ENCODE measurements around the gene KIF3A.
A peak's percentile ranks its signal among the peaks of the same experiment; 100 is the strongest.

Gene KIF3A

GRCh38 chr5:132776938-132777208 lies 39.5 kb upstream of the KIF3A start:
- Histone ChIP-seq H3K36me3 (ENCODE audit: insufficient read depth, low read length) (no peaks in the 10 kb centered on the region), H3K4me2 (ENCODE audit: low read length) (peak overlapping the region; percentile 97), H3K9me3 (replicated peaks; ENCODE audit: low read length) (no peaks in the 10 kb centered on the region), H3K27me3 (ENCODE audit: control insufficient read depth, insufficient read depth, low read length) (no peaks in the 10 kb centered on the region), H3K9ac (ENCODE audit: low read depth, low read length) (peak overlapping the region; percentile 82), H3K4me1 (ENCODE audit: control insufficient read depth, insufficient read depth, low read length) (peaks cover 37% of the 10 kb centered on the region), H3K4me3 (ENCODE audit: low read length) (peak overlapping the region; percentile 84)

- H3K9me3 ChIP-seq (replicated peaks; ENCODE audit: low read length): no peaks in the 10 kb centered on the region
- H3K4me2 ChIP-seq (ENCODE audit: low read length): peak overlapping the region; percentile 97
- H3K4me1 ChIP-seq (ENCODE audit: control insufficient read depth, insufficient read depth, low read length): peaks cover 40% of the 10 kb centered on the region
- H3K4me3 ChIP-seq (ENCODE audit: low read length): peak overlapping the region; percentile 84
- H3K9ac ChIP-seq (ENCODE audit: low read depth, low read length): peak overlapping the region; percentile 82
- no peaks in the 10 kb centered on the region for H3K36me3 ChIP-seq (ENCODE audit: insufficient read depth, low read length)
- H3K27me3 ChIP-seq (ENCODE audit: control insufficient read depth, insufficient read depth, low read length): no peaks in the 10 kb centered on the region
Observed at GRCh38 chr5:132776131-132776937, 39.0 kb upstream of the KIF3A start.

GRCh38 chr5:132775476-132775961 lies 38.2 kb upstream of the KIF3A start:
- H3K36me3 ChIP-seq (ENCODE audit: insufficient read depth, low read length): no peaks in the 10 kb centered on the region
- peak overlapping the region; percentile 82 for H3K9ac ChIP-seq (ENCODE audit: low read depth, low read length)
- H3K4me1 ChIP-seq (ENCODE audit: control insufficient read depth, insufficient read depth, low read length): peaks cover 46% of the 10 kb centered on the region
- peak overlapping the region; percentile 84 for H3K4me3 ChIP-seq (ENCODE audit: low read length)
- H3K27me3 ChIP-seq (ENCODE audit: control insufficient read depth, insufficient read depth, low read length): no peaks in the 10 kb centered on the region
- H3K4me2 ChIP-seq (ENCODE audit: low read length): peak overlapping the region; percentile 97
- no peaks in the 10 kb centered on the region for H3K9me3 ChIP-seq (replicated peaks; ENCODE audit: low read length)

GRCh38 chr5:132774896-132775295 lies 37.5 kb upstream of the KIF3A start:
- H3K4me1 ChIP-seq (ENCODE audit: control insufficient read depth, insufficient read depth, low read length): peaks cover 46% of the 10 kb centered on the region

GRCh38 chr5:132774406-132774805 lies 37.1 kb upstream of the KIF3A start:
- peak overlapping the region; percentile 37 for H3K4me2 ChIP-seq (ENCODE audit: low read length)
- no peaks in the 10 kb centered on the region for H3K27me3 ChIP-seq (ENCODE audit: control insufficient read depth, insufficient read depth, low read length)
- H3K4me3 ChIP-seq (ENCODE audit: low read length): peak overlapping the region; percentile 9
- H3K4me1 ChIP-seq (ENCODE audit: control insufficient read depth, insufficient read depth, low read length): peaks cover 46% of the 10 kb centered on the region
- no peaks in the 10 kb centered on the region for H3K9me3 ChIP-seq (replicated peaks; ENCODE audit: low read length)
- no peaks in the 10 kb centered on the region for H3K36me3 ChIP-seq (ENCODE audit: insufficient read depth, low read length)
- no peak overlapping the region for H3K9ac ChIP-seq (ENCODE audit: low read depth, low read length)

More at GRCh38 chr5:132774896-132775295, 37.5 kb upstream of the KIF3A start:
- H3K36me3 ChIP-seq (ENCODE audit: insufficient read depth, low read length): no peaks in the 10 kb centered on the region
- no peaks in the 10 kb centered on the region for H3K9me3 ChIP-seq (replicated peaks; ENCODE audit: low read length)
- H3K4me3 ChIP-seq (ENCODE audit: low read length): peak overlapping the region; percentile 5
- peak overlapping the region; percentile 37 for H3K4me2 ChIP-seq (ENCODE audit: low read length)
- H3K27me3 ChIP-seq (ENCODE audit: control insufficient read depth, insufficient read depth, low read length): no peaks in the 10 kb centered on the region
- no peak overlapping the region for H3K9ac ChIP-seq (ENCODE audit: low read depth, low read length)

GRCh38 chr5:132773601-132774355 lies 36.4 kb upstream of the KIF3A start:
- Histone ChIP-seq H3K27me3 (ENCODE audit: control insufficient read depth, insufficient read depth, low read length) (no peaks in the 10 kb centered on the region), H3K36me3 (ENCODE audit: insufficient read depth, low read length) (no peaks in the 10 kb centered on the region), H3K9ac (ENCODE audit: low read depth, low read length) (no peak overlapping the region), H3K4me1 (ENCODE audit: control insufficient read depth, insufficient read depth, low read length) (peaks cover 46% of the 10 kb centered on the region), H3K4me3 (ENCODE audit: low read length) (peak overlapping the region; percentile 9), H3K9me3 (replicated peaks; ENCODE audit: low read length) (no peaks in the 10 kb centered on the region), H3K4me2 (ENCODE audit: low read length) (peak overlapping the region; percentile 37)

GRCh38 chr5:132773114-132773513 lies 35.8 kb upstream of the KIF3A start:
- Histone ChIP-seq H3K4me3 (ENCODE audit: low read length) (no peak overlapping the region), H3K4me1 (ENCODE audit: control insufficient read depth, insufficient read depth, low read length) (peaks cover 49% of the 10 kb centered on the region), H3K4me2 (ENCODE audit: low read length) (no peak overlapping the region), H3K27me3 (ENCODE audit: control insufficient read depth, insufficient read depth, low read length) (no peaks in the 10 kb centered on the region), H3K36me3 (ENCODE audit: insufficient read depth, low read length) (no peaks in the 10 kb centered on the region), H3K9me3 (replicated peaks; ENCODE audit: low read length) (no peaks in the 10 kb centered on the region), H3K9ac (ENCODE audit: low read depth, low read length) (no peak overlapping the region)

- H3K4me1 ChIP-seq (ENCODE audit: control insufficient read depth, insufficient read depth, low read length): peaks cover 52% of the 10 kb centered on the region
Observed at GRCh38 chr5:132772291-132773070, 35.1 kb upstream of the KIF3A start.

GRCh38 chr5:132771503-132771998 lies 34.2 kb upstream of the KIF3A start:
- Histone ChIP-seq H3K36me3 (ENCODE audit: insufficient read depth, low read length) (no peaks in the 10 kb centered on the region), H3K4me1 (ENCODE audit: control insufficient read depth, insufficient read depth, low read length) (peaks cover 58% of the 10 kb centered on the region), H3K9ac (ENCODE audit: low read depth, low read length) (peak overlapping the region; percentile 11), H3K27me3 (ENCODE audit: control insufficient read depth, insufficient read depth, low read length) (no peaks in the 10 kb centered on the region), H3K4me3 (ENCODE audit: low read length) (no peak overlapping the region), H3K4me2 (ENCODE audit: low read length) (no peak overlapping the region), H3K9me3 (replicated peaks; ENCODE audit: low read length) (no peaks in the 10 kb centered on the region)

More at GRCh38 chr5:132772291-132773070, 35.1 kb upstream of the KIF3A start:
- no peaks in the 10 kb centered on the region for H3K36me3 ChIP-seq (ENCODE audit: insufficient read depth, low read length)
- H3K27me3 ChIP-seq (ENCODE audit: control insufficient read depth, insufficient read depth, low read length): no peaks in the 10 kb centered on the region
- H3K9ac ChIP-seq (ENCODE audit: low read depth, low read length): no peak overlapping the region
- H3K4me2 ChIP-seq (ENCODE audit: low read length): no peak overlapping the region
- no peaks in the 10 kb centered on the region for H3K9me3 ChIP-seq (replicated peaks; ENCODE audit: low read length)
- no peak overlapping the region for H3K4me3 ChIP-seq (ENCODE audit: low read length)

- Histone ChIP-seq H3K36me3 (ENCODE audit: insufficient read depth, low read length) (no peaks in the 10 kb centered on the region), H3K9me3 (replicated peaks; ENCODE audit: low read length) (no peaks in the 10 kb centered on the region), H3K4me3 (ENCODE audit: low read length) (no peak overlapping the region), H3K27me3 (ENCODE audit: control insufficient read depth, insufficient read depth, low read length) (no peaks in the 10 kb centered on the region), H3K4me1 (ENCODE audit: control insufficient read depth, insufficient read depth, low read length) (peaks cover 53% of the 10 kb centered on the region), H3K4me2 (ENCODE audit: low read length) (no peak overlapping the region), H3K9ac (ENCODE audit: low read depth, low read length) (no peak overlapping the region)
Observed at GRCh38 chr5:132770476-132771159, 33.3 kb upstream of the KIF3A start.
